Measurements from ENCODE around the gene CHDH. TPM values are rescaled to one million over a fixed set of nuclear protein-coding genes. Genes with fewer than 3 reads are reported as not detected.

The CHDH gene
- total RNA-seq, 1 donor from 2014 or later, result 12.7 TPM

GRCh38 chr3:53800041-53800906, 45.9 kb downstream of the CHDH start:
- ATAC-seq (no peak), DNase-seq (no peak)
- intact Hi-C loops (cut with micrococcal nuclease), result no loop called here

- intact Hi-C loops (cut with micrococcal nuclease), result no loop called here
- ATAC-seq (no peak), DNase-seq (no peak)
Measured at GRCh38 chr3:53799338-53799865, 46.8 kb downstream of the CHDH start.

- intact Hi-C loops (cut with micrococcal nuclease), result no loop called here
- no peak for ATAC-seq
- DNase-seq, result no peak
Measured at GRCh38 chr3:53798144-53798543, 48.1 kb downstream of the CHDH start.

GRCh38 chr3:53795789-53796560, 50.2 kb downstream of the CHDH start:
- intact Hi-C loops (cut with micrococcal nuclease), result no loop called here
- DNase-seq, result peak; percentile 83
- ATAC-seq, result peak; percentile 99

- intact Hi-C loops (cut with micrococcal nuclease), result no loop called here
Measured at GRCh38 chr3:53795176-53795575, 51.0 kb downstream of the CHDH start.

GRCh38 chr3:53794597-53794996, 51.6 kb downstream of the CHDH start:
- ATAC-seq (no peak), DNase-seq (no peak)
- intact Hi-C loops (cut with micrococcal nuclease), result no loop called here

More at GRCh38 chr3:53795176-53795575, 51.0 kb downstream of the CHDH start:
- ATAC-seq, result no peak
- no peak for DNase-seq

- intact Hi-C loops (cut with micrococcal nuclease), result no loop called here
- DNase-seq, result no peak
Measured at GRCh38 chr3:53792866-53793265, 53.4 kb downstream of the CHDH start.

GRCh38 chr3:53791317-53791716, 54.9 kb downstream of the CHDH start:
- intact Hi-C loops (cut with micrococcal nuclease), result no loop called here
- ATAC-seq, result no peak

More at GRCh38 chr3:53792866-53793265, 53.4 kb downstream of the CHDH start:
- ATAC-seq, result no peak

GRCh38 chr3:53790470-53790869, 55.7 kb downstream of the CHDH start:
- ATAC-seq, result no peak
- no peak for DNase-seq
- intact Hi-C loops (cut with micrococcal nuclease), result no loop called here

More at GRCh38 chr3:53791317-53791716, 54.9 kb downstream of the CHDH start:
- no peak for DNase-seq

- ATAC-seq (no peak), DNase-seq (no peak)
- intact Hi-C loops (cut with micrococcal nuclease), result no loop called here
Measured at GRCh38 chr3:53789459-53789858, 56.8 kb downstream of the CHDH start.

- ATAC-seq (no peak), DNase-seq (no peak)
- intact Hi-C loops (cut with micrococcal nuclease), result no loop called here
Measured at GRCh38 chr3:53788038-53788437, 58.2 kb downstream of the CHDH start.

- DNase-seq (no peak), ATAC-seq (no peak)
- intact Hi-C loops (cut with micrococcal nuclease), result no loop called here
Measured at GRCh38 chr3:53787016-53787415, 59.2 kb downstream of the CHDH start.

GRCh38 chr3:53780806-53781205, 65.4 kb downstream of the CHDH start:
- ATAC-seq (no peak), DNase-seq (no peak)
- intact Hi-C loops (cut with micrococcal nuclease), result no loop called here

- ATAC-seq (no peak), DNase-seq (no peak)
- intact Hi-C loops (cut with micrococcal nuclease), result no loop called here
Measured at GRCh38 chr3:53780171-53780570, 66.0 kb downstream of the CHDH start.

GRCh38 chr3:53778153-53778552, 68.1 kb downstream of the CHDH start:
- intact Hi-C loops (cut with micrococcal nuclease), result no loop called here

GRCh38 chr3:53777468-53777867, 68.8 kb downstream of the CHDH start:
- no peak for ATAC-seq
- no peak for DNase-seq
- intact Hi-C loops (cut with micrococcal nuclease), result no loop called here

More at GRCh38 chr3:53778153-53778552, 68.1 kb downstream of the CHDH start:
- DNase-seq, result no peak
- no peak for ATAC-seq

- DNase-seq (no peak), ATAC-seq (no peak)
- intact Hi-C loops (cut with micrococcal nuclease), result no loop called here
Measured at GRCh38 chr3:53776494-53777101, 69.6 kb downstream of the CHDH start.

GRCh38 chr3:53775834-53776251, 70.4 kb downstream of the CHDH start:
- no peak for ATAC-seq
- intact Hi-C loops (cut with micrococcal nuclease), result no loop called here
- no peak for DNase-seq

GRCh38 chr3:53775018-53775417, 71.2 kb downstream of the CHDH start:
- DNase-seq, result no peak
- ATAC-seq, result no peak

GRCh38 chr3:53774414-53774813, 71.8 kb downstream of the CHDH start:
- ATAC-seq (no peak), DNase-seq (no peak)
- intact Hi-C loops (cut with micrococcal nuclease), result no loop called here

More at GRCh38 chr3:53775018-53775417, 71.2 kb downstream of the CHDH start:
- intact Hi-C loops (cut with micrococcal nuclease), result no loop called here
